ENCODE measurements around the gene IRAK1BP1.
"Not testable (repeated sequence)": the region's sequence is repeated elsewhere in the genome, so short reads cannot be mapped to it uniquely, and the experiment has no call there.

The IRAK1BP1 gene

DNA sequence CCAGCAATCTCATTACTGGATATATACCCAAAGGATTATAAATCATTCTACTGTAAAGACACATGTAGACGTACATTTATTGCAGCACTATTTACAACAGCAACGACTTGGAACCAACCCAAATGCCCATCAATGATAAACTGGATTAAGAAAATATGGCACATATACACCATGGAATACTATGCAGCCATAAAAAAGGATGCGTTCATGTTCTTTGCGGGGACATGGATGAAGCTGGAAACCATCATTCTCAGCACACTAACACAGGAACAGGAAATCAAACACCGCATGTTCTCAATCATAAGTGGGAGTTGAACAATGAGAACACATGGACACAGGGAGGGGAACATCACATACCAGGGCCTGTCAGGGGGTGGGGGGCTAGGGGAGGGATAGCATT, 22.6 kb downstream of the IRAK1BP1 start:
- DNase-seq (ENCODE audit: low read depth), result not testable (repeated sequence)

DNA sequence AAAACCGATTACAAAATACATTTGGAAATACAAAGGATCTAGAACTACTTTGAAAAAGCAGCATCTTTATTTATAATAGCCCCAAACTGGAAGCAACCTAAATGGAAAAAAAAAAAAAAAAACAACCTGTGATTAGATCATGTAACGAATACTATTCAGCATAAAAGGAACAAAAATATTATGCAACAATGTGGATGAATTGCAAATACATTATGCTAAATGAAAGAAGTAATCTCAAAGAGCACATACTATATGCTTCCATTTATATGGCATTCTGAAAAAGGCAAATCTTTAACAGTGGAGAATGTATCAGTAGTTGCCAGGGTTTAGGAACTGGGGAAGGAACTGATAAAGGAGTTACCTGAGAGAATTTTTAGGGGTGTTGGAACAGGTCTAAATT, 28.9 kb downstream of the IRAK1BP1 start:
- no peak for DNase-seq (ENCODE audit: low read depth)

DNA sequence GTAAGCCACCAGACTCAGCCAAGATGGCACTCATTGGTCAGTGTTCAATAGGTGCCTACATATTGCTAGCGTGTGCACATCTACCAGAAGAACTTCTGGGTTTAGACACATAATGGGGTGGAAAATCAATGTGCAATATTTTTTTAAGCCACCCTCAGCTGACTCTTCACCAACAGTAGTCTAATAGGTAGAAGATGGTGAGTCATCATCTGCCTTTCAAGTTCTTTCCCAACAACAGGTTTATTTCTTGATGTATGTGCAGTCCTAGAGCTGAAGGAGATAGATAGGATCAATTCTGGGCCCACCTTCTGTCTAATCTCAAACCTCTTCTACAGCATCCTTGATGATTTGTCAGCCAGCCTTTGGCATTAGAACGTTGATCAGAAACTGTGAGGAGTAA, 41.3 kb downstream of the IRAK1BP1 start:
- peak; percentile 38 for DNase-seq (ENCODE audit: low read depth)

DNA sequence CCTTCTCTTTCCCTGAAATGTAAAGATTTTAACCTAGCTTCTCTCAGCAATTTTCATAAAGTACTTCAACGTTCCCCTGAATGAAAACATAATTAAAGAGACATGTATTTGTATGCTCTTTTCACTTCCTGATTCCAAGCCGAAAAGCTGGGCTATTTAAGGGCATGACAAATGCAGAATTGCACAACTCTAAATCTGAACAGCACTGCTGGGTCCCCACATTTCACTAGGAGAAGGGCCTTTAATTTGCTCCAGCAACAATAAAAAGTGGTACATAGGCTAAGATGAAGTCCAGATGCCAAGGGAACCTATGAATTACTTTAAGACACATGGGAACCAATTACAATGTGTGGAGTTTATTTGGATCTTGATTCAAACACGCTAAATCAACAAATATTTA, 42.0 kb downstream of the IRAK1BP1 start:
- DNase-seq (ENCODE audit: low read depth), result peak; percentile 81

DNA sequence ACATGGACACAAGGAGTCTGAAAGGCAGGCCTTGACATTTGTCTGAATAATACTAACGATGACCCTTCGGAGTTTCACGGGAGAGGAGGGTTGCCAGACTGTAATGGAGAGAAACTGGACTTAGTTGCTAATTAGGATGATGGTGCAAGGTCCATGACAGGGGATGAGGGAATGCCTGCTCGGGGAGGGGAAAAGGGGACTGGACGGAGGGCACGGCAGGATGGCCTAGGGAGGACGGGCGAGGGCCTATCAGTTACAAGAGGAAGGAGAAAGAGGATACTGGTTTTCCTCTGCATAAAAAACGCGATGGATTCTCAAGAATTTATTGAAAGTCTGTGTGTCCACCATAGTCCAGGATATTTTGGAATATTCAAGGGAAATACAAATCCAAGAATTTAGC, 42.7 kb downstream of the IRAK1BP1 start:
- DNase-seq (ENCODE audit: low read depth), result no peak

DNA sequence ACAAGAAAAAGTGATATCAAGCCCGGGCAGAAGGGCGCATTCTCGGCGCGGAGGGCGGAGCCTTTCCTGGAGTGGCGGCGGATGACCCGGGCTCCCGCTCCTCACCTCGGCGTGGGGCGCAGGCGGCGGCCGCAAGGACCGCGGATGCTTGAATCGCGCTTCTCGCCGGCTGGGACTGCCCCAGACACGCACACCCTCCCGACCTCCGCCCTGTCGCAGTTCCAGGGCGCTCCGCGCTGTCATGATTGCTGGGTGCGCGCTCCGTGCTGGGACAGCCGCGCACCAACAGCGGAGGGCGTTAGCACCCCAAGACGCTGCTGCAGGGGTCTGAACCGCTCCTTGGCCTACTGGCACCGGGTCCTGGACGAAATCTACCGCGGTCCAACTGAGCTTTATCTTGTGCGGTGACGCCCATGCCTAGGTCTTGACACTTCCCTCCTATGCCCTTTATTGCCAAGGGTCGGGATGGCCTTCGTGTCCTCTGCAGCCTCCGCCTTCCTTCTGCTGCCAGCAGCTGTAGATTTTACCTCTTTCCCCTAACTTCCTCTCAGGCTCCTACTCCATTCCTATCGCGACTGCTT, 43.3 kb downstream of the IRAK1BP1 start:
- peak; percentile 14 for DNase-seq (ENCODE audit: low read depth)

DNA sequence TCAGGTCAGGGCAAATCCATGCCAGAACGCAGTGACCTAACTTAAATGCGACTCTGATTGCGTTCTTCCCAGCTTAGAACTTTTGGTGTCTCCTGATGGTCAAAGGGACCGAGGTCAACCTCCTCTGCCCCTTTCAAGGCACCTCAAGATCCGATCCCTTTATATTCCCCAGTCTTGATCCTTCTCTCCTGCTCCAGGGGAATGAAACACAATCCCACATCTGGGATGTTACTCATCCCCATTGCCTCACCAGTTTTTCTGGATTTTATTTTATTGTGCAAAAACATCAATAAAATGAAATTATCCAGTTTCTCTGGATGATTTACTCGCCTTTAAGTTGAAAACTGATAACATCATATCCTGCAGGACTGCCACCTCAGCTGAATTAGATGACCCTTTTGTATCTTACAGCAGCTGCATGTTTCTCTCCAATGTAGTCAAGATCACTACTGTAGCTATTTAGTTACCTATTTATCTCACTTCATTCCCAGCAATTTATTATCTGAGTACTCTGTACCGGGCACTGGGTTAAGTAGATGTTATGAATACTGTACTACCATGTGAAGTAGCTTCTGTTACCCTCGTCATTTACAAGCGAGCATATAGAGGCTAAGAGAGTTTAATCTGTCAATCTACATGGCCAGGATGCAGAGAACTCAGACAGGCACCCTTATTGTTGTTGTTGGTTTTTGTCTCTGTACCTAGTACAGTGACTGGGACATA, 44.0 kb downstream of the IRAK1BP1 start:
- DNase-seq (ENCODE audit: low read depth), result no peak

DNA sequence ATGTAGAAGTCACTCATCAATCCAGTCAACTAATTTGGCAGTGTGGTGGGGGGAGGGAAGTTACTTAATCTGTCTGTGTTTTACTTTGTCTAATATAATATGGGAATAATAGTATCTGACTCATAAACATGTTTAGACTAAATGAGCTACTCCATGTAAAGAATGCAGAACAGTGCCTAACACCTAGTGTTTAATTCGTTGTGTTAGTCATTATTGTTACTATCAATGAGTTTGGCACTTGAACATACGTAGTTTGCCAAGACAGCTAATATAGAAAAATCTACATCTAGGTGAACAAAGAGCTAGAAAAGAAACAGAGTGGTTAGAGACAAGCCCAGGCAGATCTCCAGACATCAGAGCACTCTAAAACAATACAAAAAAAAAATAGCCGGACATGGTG, 49.1 kb downstream of the IRAK1BP1 start:
- DNase-seq (ENCODE audit: low read depth), result no peak

DNA sequence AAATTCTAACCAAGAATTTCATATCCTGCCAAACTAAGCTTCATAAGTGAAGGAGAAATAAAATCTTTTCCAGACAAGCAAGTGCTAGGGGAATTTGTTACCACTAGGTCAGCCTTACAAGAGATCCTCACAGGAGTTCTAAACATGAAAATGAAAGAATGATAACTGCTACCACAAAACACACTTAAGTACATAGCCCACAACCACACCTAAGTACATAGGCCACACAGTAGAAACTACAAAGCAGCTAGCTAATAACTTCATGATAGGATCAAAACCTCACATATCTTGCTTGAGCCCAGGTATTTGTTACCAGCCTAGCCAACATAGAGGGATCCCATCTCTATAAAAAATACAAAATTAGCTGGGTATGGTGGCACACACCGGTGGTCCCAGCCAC, 50.4 kb downstream of the IRAK1BP1 start:
- DNase-seq (ENCODE audit: low read depth), result no peak

DNA sequence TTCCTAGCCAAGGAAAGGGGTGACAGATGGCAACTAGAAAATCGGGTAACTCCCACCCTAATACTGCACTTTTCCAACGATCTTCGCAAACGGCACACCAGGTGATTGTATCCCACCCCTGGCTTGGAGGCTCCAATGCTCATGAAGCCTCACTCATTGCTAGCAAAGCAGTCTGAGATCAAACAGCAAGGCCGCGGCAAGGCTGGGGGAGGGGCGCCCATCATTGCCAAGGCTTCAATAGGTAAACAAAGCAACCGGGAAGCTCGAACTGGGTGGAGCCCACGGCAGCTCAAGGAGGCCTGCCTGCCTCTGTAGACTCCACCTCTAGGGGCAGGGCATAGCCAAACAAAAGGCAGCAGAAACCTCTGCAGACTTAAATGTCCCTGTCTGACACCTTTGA, 53.8 kb downstream of the IRAK1BP1 start:
- not testable (repeated sequence) for DNase-seq (ENCODE audit: low read depth)

DNA sequence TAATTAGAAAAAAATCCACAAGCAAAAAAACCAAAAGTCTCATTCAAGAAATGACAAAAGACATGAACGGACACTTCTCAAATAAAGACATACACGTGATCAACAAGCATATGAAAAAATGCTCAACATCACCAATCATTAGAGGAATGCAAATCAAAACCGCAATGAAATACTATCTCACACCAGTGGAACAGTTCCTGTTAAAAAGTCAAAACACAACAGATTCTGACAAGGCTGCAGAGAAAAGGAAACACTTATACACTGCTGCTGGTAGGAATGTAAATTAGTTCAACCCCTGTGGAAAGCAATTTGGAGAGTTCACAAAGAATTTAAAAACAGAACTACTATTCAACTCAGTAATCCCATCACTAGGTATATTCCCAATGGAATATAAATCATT, 58.0 kb downstream of the IRAK1BP1 start:
- no peak for DNase-seq (ENCODE audit: low read depth)

DNA sequence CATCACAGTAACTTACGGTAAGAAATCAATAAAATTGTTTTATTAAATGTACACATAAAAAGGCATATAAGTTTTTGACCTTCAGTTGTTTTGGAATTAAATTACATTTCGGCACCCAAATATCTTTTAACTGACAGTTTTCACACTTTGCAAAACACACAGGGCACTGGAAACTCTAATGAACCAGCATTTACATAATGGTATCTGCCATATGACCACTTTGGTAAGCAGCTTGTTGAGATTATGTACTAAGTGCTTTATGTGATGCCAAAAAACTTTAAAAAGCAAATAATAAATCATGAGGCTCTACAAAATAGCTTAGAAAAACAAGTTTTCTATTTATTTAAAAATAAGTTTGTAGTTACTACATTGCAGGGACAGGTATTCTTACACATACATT, 68.2 kb downstream of the IRAK1BP1 start:
- no peak for DNase-seq (ENCODE audit: low read depth)

DNA sequence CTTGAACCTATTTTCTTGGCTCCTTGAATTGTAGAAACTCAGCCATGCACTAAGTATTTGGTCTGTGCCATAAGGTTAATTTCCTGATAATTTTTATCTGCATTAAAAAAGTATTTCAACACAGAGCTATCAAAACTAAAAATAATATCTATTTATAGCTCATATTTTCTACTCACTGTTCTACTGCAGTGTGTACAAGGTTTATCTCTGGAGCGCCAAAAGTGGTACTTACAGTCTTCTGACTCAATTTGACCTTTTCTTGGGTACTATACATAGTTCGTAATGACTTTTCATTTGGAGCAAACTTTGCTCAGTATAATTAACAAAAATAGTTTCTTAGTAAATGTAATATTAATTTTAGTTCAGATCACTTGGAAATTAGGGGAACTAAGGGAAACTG, 69.2 kb downstream of the IRAK1BP1 start:
- DNase-seq (ENCODE audit: low read depth), result no peak

DNA sequence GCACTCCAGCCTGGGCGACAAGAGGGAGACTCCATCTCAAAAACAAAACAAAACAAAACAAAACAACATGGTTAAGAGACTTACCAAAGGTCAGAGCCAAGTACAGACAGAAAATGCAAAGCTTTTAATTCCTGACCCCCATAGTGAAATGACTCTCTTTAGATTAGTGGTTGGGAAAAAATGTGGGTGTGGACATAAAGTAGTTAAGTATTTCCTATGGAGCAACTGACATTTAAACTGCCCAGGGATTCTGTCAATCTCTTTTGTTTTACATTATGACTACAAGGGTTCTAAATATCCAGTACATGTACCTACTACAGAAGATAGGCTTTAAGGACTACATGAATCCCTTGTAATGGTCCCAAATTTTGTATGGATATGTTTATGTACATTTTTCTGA, 75.1 kb downstream of the IRAK1BP1 start:
- DNase-seq (ENCODE audit: low read depth), result peak; percentile 73

DNA sequence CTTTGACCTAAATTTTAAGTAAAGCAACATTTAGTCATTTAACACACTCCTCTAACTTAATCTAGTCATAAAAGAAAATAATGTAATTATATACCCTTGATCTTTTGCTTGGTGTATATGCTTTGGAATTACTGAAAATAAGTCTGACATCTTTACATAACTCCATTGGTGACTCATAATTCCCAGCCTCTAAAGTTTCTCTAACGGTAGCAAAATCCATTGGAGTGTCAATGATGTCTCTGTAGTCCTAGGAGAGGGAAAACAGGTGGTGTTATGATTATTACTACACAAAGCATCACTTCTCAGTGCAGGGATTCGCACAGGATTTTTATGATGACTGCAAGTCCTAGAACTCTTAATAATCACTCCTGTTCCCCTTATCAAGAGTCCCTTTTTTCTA, 80.2 kb downstream of the IRAK1BP1 start:
- DNase-seq (ENCODE audit: low read depth), result peak; percentile 72

DNA sequence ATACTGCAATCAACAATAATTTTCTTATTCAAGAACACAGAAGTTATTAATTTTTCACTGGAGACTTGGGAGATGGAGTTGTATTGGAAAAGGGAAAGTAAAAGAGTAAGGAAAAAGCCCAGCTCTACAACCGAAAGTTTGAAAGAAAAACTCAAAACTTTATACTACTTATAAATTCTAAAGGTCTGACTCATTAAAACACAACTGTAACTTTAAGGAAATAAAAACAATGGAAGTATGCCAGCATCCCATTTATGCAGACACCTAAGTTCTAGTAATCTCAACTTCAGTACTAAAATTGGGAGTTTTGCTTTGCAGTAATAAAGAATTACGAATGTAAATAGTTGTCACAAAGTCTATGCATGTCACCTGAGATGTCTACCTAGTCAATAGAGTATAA, 80.6 kb downstream of the IRAK1BP1 start:
- DNase-seq (ENCODE audit: low read depth), result peak; percentile 72

DNA sequence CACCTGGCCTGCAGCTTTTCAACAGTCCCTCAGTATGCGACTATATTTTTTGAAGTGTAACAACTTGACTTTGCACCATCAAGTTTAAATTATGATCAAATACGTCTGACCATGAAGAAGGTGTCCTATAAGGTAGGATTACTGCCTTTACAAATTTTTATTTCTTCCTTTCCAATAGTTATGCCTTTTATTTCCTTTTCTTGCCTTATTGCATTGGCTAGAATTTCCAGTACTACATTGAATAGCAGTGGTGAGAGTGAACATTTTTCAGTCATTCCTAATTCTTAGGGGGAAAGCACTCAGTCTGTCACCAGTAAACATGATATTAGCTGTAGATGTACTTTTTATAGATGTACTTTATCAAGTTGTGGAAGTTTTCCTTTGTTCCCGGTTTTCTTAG, 81.4 kb downstream of the IRAK1BP1 start:
- no peak for DNase-seq (ENCODE audit: low read depth)

DNA sequence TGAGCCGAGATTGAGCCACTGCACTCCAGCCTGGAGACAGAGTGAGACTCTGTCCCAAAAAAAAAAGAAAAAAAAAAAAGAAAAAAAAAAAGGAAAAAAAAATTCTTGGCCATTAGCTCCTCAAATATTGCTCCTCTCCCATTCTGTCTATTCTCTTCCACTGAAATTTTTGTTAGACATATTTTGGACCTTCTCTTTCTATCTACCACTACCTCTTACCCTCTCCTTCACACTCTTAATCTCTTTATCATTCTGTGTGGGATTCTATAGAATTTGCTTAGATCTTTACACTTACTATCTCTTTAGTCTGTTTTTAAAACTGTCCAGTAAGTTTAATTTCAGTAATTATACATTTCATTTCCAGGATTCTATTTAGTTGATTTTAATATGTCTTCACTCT, 85.0 kb downstream of the IRAK1BP1 start:
- DNase-seq (ENCODE audit: low read depth), result no peak

Data from iris pigment epithelial cell (primary cell).